ENCODE measurements around the gene AJAP1.

AJAP1 gene

GRCh38 chr1:4633346-4633745, 21.1 kb upstream of the AJAP1 start:
- no peak for DNase-seq

- DNase-seq = no peak
Measured at GRCh38 chr1:4634156-4634792, 20.1 kb upstream of the AJAP1 start.

- no peak for DNase-seq
Measured at GRCh38 chr1:4634793-4635406, 19.5 kb upstream of the AJAP1 start.

GRCh38 chr1:4636186-4636585, 18.2 kb upstream of the AJAP1 start:
- no peak for DNase-seq

- DNase-seq = no peak
Measured at GRCh38 chr1:4636644-4637380, 17.6 kb upstream of the AJAP1 start.

GRCh38 chr1:4637616-4638344, 16.6 kb upstream of the AJAP1 start:
- DNase-seq = no peak

GRCh38 chr1:4638345-4638729, 16.1 kb upstream of the AJAP1 start:
- DNase-seq = no peak

GRCh38 chr1:4640931-4641330, 13.5 kb upstream of the AJAP1 start:
- DNase-seq = no peak

- no peak for DNase-seq
Measured at GRCh38 chr1:4647391-4647790, 7.0 kb upstream of the AJAP1 start.

- DNase-seq = no peak
Measured at GRCh38 chr1:4648657-4649056, 5.8 kb upstream of the AJAP1 start.

GRCh38 chr1:4650481-4650880, 3.9 kb upstream of the AJAP1 start:
- no peak for DNase-seq

GRCh38 chr1:4650981-4651380, 3.4 kb upstream of the AJAP1 start:
- no peak for DNase-seq

- no peak for DNase-seq
Measured at GRCh38 chr1:4652631-4653327, 1.6 kb upstream of the AJAP1 start.

- DNase-seq = no peak
Measured at GRCh38 chr1:4653328-4653660, 1.1 kb upstream of the AJAP1 start.

GRCh38 chr1:4654764-4655673, 610 bp downstream of the AJAP1 start:
- no peak for DNase-seq

- DNase-seq = no peak
Measured at GRCh38 chr1:4655674-4656532, 1.5 kb downstream of the AJAP1 start.

GRCh38 chr1:4656533-4657140, 2.2 kb downstream of the AJAP1 start:
- no peak for DNase-seq

GRCh38 chr1:4657244-4657789, 2.9 kb downstream of the AJAP1 start:
- DNase-seq = no peak

GRCh38 chr1:4657960-4658541, 3.6 kb downstream of the AJAP1 start:
- DNase-seq = no peak

Measured in GDM1 (cell line).